SK-N-SH treated with all-trans-retinoic acid at 6 μM for 48 hours (cell line): Measurements from ENCODE around the gene ASPDH.

Experiments
- ATAC-seq: fragments of 200-7000 bp; cut with Tn5 transposase; 3 replicates; pipeline ENCODE4 v1.9.1; 2020; ENCODE audit warnings: mild to moderate bottlenecking, moderate library complexity
- ARNTL ChIP-seq: fragments of 450-650 bp; formaldehyde crosslinking; IDR thresholded peaks from 2 replicates; pipeline ENCODE4 v1.5.0; 2020; ENCODE audit warnings: low read depth, mild to moderate bottlenecking, moderate library complexity, borderline replicate concordance
- BACH2 ChIP-seq: fragments of 250-450 bp; sonication (Bioruptor Pico); IDR thresholded peaks from 2 replicates; pipeline ENCODE4 v1.9.0; 2021; ENCODE audit warnings: mild to moderate bottlenecking, borderline replicate concordance
- CREB5 ChIP-seq: fragments of 250-450 bp; sonication (Bioruptor Pico); IDR thresholded peaks from 2 replicates; pipeline ENCODE4 v1.5.1; 2020; ENCODE audit warnings: low read depth, mild to moderate bottlenecking, moderate library complexity
- CSDC2 ChIP-seq: fragments of 250-450 bp; sonication (Bioruptor Pico); IDR thresholded peaks from 2 replicates; pipeline ENCODE4 v1.5.0; 2020; ENCODE audit warnings: mild to moderate bottlenecking, moderate library complexity
- CSRNP3 ChIP-seq: fragments of 250-450 bp; sonication (Bioruptor Pico); IDR thresholded peaks from 2 replicates; pipeline ENCODE4 v1.5.1; 2021; ENCODE audit warnings: mild to moderate bottlenecking, moderate library complexity
- ESRRG ChIP-seq: fragments of 250-450 bp; sonication (Bioruptor Pico); IDR thresholded peaks from 2 replicates; pipeline ENCODE4 v1.6.1; 2021; ENCODE audit warnings: mild to moderate bottlenecking
- GLIS3 ChIP-seq: fragments of 250-450 bp; sonication (Bioruptor Pico); IDR thresholded peaks from 2 replicates; pipeline ENCODE4 v1.5.0; 2020; ENCODE audit warnings: mild to moderate bottlenecking, moderate library complexity
- ISL1 ChIP-seq: fragments of 250-450 bp; sonication (Bioruptor Pico); IDR thresholded peaks from 2 replicates; pipeline ENCODE4 v2.1.2; 2022; ENCODE audit warnings: mild to moderate bottlenecking, moderate library complexity
- OSR1 ChIP-seq: fragments of 250-450 bp; sonication (Bioruptor Pico); IDR thresholded peaks from 2 replicates; pipeline ENCODE4 v1.8.0; 2022; ENCODE audit warnings: moderate library complexity, mild to moderate bottlenecking, inconsistent platforms
- PATZ1 ChIP-seq: fragments of 250-450 bp; sonication (Bioruptor Pico); IDR thresholded peaks from 2 replicates; pipeline ENCODE4 v1.8.0; 2020; ENCODE audit warnings: mild to moderate bottlenecking, moderate library complexity, borderline replicate concordance
- PPARA ChIP-seq: fragments of 250-450 bp; sonication (Bioruptor Pico); IDR thresholded peaks from 2 replicates; pipeline ENCODE4 v1.5.0; 2020; ENCODE audit warnings: mild to moderate bottlenecking, borderline replicate concordance
- RARB ChIP-seq: fragments of 250-450 bp; sonication (Bioruptor Pico); IDR thresholded peaks from 2 replicates; pipeline ENCODE4 v1.8.0; 2021; ENCODE audit warnings: mild to moderate bottlenecking, moderate library complexity
- SNAI2 ChIP-seq: fragments of 250-450 bp; sonication (Bioruptor Pico); IDR thresholded peaks from 2 replicates; pipeline ENCODE4 v1.5.0; 2020; ENCODE audit warnings: mild to moderate bottlenecking, moderate library complexity
- TCF4 ChIP-seq: fragments of 250-450 bp; sonication (Bioruptor Pico); IDR thresholded peaks from 2 replicates; pipeline ENCODE4 v1.8.0; 2021; ENCODE audit warnings: mild to moderate bottlenecking, moderate library complexity, borderline replicate concordance
- TOX ChIP-seq: fragments of 250-450 bp; sonication (Bioruptor Pico); IDR thresholded peaks from 2 replicates; pipeline ENCODE4 v1.8.0; 2021; ENCODE audit warnings: mild to moderate bottlenecking, moderate library complexity, borderline replicate concordance
- TSHZ2 ChIP-seq: fragments of 250-450 bp; sonication (Bioruptor Pico); IDR thresholded peaks from 2 replicates; pipeline ENCODE4 v1.5.0; 2020; ENCODE audit warnings: mild to moderate bottlenecking, moderate library complexity
- ZC3H10 ChIP-seq: fragments of 250-450 bp; sonication (Bioruptor Pico); IDR thresholded peaks from 2 replicates; pipeline ENCODE4 v1.5.1; 2021; ENCODE audit warnings: mild to moderate bottlenecking, moderate library complexity
- ZFP3 ChIP-seq: fragments of 250-450 bp; sonication (Bioruptor Pico); IDR thresholded peaks from 2 replicates; pipeline ENCODE4 v1.5.0; 2020; ENCODE audit warnings: mild to moderate bottlenecking, moderate library complexity
- ZFP30 ChIP-seq: fragments of 450-650 bp; formaldehyde crosslinking; IDR thresholded peaks from 2 replicates; pipeline ENCODE4 v1.5.0; 2022; ENCODE audit warnings: mild to moderate bottlenecking, moderate library complexity
- ZNF565 ChIP-seq: fragments of 450-650 bp; formaldehyde crosslinking; conservative IDR thresholded peaks from 2 replicates; pipeline ENCODE4 v1.5.0; 2020; ENCODE audit warnings: low read depth, mild to moderate bottlenecking, moderate library complexity
- ZNF70 ChIP-seq: fragments of 450-650 bp; formaldehyde crosslinking; IDR thresholded peaks from 2 replicates; pipeline ENCODE4 v1.5.0; 2020; ENCODE audit warnings: mild to moderate bottlenecking, moderate library complexity
- ZNF8 ChIP-seq: fragments of 450-650 bp; formaldehyde crosslinking; IDR thresholded peaks from 2 replicates; pipeline ENCODE4 v1.5.0; 2020; ENCODE audit warnings: mild to moderate bottlenecking, moderate library complexity

ASPDH gene

GRCh38 chr19:50501186-50501567 lies 12.5 kb downstream of the ASPDH start:
- no peak; the same call in 2 of the 3 replicates for ATAC-seq

GRCh38 chr19:50500753-50501151 lies 13.0 kb downstream of the ASPDH start:
- no peak for TF ChIP-seq CSDC2 (CRISPR knock-in tag)
- no peak for TF ChIP-seq TSHZ2 (CRISPR knock-in tag)
- TF ChIP-seq PPARA (CRISPR knock-in tag) = no peak
- no peak for TF ChIP-seq ARNTL (CRISPR knock-in tag)
- no peak for TF ChIP-seq OSR1 (CRISPR knock-in tag)
- TF ChIP-seq ZFP3 (CRISPR knock-in tag) = no peak
- TF ChIP-seq TCF4 = no peak
- TF ChIP-seq ZNF565 (CRISPR knock-in tag) = no peak
- no peak for TF ChIP-seq ISL1 (CRISPR knock-in tag)
- no peak for TF ChIP-seq RARB (CRISPR knock-in tag)
- no peak for TF ChIP-seq ZNF70 (CRISPR knock-in tag)
- TF ChIP-seq ESRRG (CRISPR knock-in tag) = no peak
- TF ChIP-seq ZNF8 (CRISPR knock-in tag) = no peak
- no peak for TF ChIP-seq GLIS3
- TF ChIP-seq TOX (CRISPR knock-in tag) = no peak
- TF ChIP-seq BACH2 (CRISPR knock-in tag) = no peak
- no peak for TF ChIP-seq PATZ1
- no peak for TF ChIP-seq CREB5 (CRISPR knock-in tag)
- ATAC-seq = no peak

More at GRCh38 chr19:50501186-50501567, 12.5 kb downstream of the ASPDH start:
- TF ChIP-seq ZC3H10 = no peak
- TF ChIP-seq ARNTL (CRISPR knock-in tag) = no peak
- TF ChIP-seq ESRRG (CRISPR knock-in tag) = no peak
- TF ChIP-seq PATZ1 = no peak
- TF ChIP-seq PPARA (CRISPR knock-in tag) = no peak
- no peak for TF ChIP-seq ZFP3 (CRISPR knock-in tag)
- no peak for TF ChIP-seq TCF4
- no peak for TF ChIP-seq GLIS3
- TF ChIP-seq RARB (CRISPR knock-in tag) = no peak
- TF ChIP-seq BACH2 (CRISPR knock-in tag) = no peak
- TF ChIP-seq, all 23 proteins: peak for 0

- ATAC-seq = peak; percentile 47
- TF ChIP-seq CSRNP3 (CRISPR knock-in tag) = no peak
- TF ChIP-seq ZNF565 (CRISPR knock-in tag) = no peak
- no peak for TF ChIP-seq ZFP30 (CRISPR knock-in tag)
- TF ChIP-seq PPARA (CRISPR knock-in tag) = no peak
- TF ChIP-seq BACH2 (CRISPR knock-in tag) = no peak
- no peak for TF ChIP-seq SNAI2 (CRISPR knock-in tag)
- no peak for TF ChIP-seq ZNF8 (CRISPR knock-in tag)
- TF ChIP-seq ARNTL (CRISPR knock-in tag) = no peak
- no peak; the same call in 1 of the 2 replicates for TF ChIP-seq PATZ1
- no peak for TF ChIP-seq ESRRG (CRISPR knock-in tag)
- no peak for TF ChIP-seq RARB (CRISPR knock-in tag)
- no peak for TF ChIP-seq TSHZ2 (CRISPR knock-in tag)
- TF ChIP-seq TCF4 = no peak
- TF ChIP-seq OSR1 (CRISPR knock-in tag) = no peak
These were observed 13.5 kb downstream of the ASPDH start for GRCh38 chr19:50500060-50500752.
